Coronary artery (tissue), 2 donors: Measurements from ENCODE around the gene MARCO.

Source experiments
- DNase-seq: peaks from one replicate; pipeline ENCODE4 v3.0.0-alpha.2; 2017; ENCODE audit warnings: low spot score
- H3K27ac ChIP-seq, 2 donors: fragments of 200-600 bp; sonication (generic); one replicate each; pipeline ENCODE4 v1.5.1; 2016 to 2019
- H3K4me3 ChIP-seq: fragments of 200-600 bp; sonication (generic); 2 replicates; pipeline ENCODE4 v1.5.1; 2016; ENCODE audit warnings: mild to moderate bottlenecking, moderate library complexity
- TF ChIP-seq, protein P1 (sequence below): fragments of 200-600 bp; sonication (generic); IDR thresholded peaks from one replicate; pipeline ENCODE4 v1.5.1; 2019; ENCODE audit warnings: antibody characterized with exemption

The MARCO gene

DNA sequence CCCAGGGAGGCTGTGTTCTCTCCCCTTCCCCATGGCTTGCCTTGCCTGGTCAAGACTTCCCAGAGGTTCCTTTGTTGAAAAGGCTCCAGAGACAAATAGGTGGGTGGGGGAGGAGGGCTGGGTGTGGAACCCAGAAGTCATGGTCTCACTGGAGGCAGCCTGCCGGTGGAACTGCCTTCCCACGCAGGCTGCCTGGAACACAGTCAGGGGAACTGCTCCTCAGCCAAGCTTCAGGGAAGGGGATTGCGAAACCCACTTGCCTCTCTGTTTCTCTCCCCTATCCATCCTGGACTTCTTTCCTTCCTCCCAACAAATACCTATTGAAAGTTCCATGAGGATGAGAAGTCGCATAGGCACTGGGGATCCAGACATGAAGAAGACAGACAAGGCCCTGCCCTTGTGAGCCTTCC, 31.6 kb downstream of the MARCO start:
- no peak for DNase-seq
- Histone ChIP-seq H3K27ac (peak overlapping the region in 1 of 2 donors; percentile 78), H3K4me3 (no peak overlapping the region)
- TF ChIP-seq, protein P1, sequence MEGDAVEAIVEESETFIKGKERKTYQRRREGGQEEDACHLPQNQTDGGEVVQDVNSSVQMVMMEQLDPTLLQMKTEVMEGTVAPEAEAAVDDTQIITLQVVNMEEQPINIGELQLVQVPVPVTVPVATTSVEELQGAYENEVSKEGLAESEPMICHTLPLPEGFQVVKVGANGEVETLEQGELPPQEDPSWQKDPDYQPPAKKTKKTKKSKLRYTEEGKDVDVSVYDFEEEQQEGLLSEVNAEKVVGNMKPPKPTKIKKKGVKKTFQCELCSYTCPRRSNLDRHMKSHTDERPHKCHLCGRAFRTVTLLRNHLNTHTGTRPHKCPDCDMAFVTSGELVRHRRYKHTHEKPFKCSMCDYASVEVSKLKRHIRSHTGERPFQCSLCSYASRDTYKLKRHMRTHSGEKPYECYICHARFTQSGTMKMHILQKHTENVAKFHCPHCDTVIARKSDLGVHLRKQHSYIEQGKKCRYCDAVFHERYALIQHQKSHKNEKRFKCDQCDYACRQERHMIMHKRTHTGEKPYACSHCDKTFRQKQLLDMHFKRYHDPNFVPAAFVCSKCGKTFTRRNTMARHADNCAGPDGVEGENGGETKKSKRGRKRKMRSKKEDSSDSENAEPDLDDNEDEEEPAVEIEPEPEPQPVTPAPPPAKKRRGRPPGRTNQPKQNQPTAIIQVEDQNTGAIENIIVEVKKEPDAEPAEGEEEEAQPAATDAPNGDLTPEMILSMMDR, result no peak

DNA sequence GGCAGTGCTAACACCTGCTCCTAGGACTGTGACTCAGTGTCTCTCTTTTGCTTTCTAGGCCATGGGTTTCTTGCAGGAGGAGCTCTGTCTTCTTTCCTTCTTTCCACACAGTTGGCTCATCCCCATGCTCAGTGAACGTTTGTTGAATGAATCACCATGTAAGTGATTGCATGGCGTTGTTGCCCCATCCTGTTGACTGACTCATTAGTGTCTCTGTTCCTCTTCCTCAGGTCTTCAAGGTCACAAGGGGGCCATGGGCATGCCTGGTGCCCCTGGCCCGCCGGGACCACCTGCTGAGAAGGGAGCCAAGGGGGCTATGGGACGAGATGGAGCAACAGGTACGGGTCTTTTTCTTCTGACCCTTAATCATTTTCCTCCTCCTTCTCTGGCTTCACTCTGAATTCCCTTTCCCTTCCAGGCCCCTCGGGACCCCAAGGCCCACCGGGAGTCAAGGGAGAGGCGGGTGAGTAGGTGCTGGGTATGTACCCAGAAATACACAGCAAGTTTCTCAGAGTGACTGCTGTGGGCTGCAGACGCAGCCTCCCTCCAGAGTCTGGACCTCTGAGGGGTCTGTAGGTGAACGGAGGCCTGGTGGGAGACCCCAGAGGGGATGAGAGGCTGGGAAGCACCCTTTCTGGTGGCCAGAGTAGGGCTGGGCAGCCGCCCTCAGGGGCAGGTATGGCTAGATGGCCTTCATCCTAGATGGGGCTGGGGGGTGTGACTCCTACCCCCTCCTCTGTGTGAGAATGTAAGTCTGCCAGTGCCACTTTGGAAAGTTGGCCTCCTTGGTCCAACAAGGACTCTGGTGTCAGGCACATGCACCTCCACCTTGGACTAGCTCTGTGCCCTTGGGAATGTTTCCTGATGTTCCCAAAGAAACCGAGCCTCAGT, 32.4 kb downstream of the MARCO start:
- DNase-seq, result peak; percentile 71
- H3K4me3 ChIP-seq, result no peak overlapping the region
- peak overlapping the region in 1 of 2 donors; percentile 78 for H3K27ac ChIP-seq
- TF ChIP-seq, protein P1, result no peak

DNA sequence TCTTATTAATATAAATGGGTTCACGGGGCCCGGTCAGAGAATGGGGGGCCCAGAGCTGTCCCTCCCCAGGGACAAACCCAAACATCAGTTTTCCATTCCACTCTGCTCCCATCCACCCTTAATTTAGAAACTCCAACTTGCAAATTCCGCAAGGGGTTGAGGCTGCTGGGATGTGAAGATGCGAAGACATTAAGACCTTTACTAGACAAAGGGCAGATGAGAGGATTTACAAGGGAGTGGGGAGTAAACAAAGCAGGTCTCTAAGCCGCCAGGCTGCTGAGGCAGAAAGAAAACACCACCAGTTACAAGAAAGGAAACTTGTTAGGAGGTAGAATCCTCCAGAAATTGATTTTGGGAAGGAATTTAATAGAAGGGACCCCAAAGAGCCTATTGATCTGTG, 33.1 kb downstream of the MARCO start:
- H3K4me3 ChIP-seq, result no peak overlapping the region
- no peak overlapping the region for H3K27ac ChIP-seq
- peak; percentile 11 for DNase-seq
- TF ChIP-seq, protein P1, result no peak

DNA sequence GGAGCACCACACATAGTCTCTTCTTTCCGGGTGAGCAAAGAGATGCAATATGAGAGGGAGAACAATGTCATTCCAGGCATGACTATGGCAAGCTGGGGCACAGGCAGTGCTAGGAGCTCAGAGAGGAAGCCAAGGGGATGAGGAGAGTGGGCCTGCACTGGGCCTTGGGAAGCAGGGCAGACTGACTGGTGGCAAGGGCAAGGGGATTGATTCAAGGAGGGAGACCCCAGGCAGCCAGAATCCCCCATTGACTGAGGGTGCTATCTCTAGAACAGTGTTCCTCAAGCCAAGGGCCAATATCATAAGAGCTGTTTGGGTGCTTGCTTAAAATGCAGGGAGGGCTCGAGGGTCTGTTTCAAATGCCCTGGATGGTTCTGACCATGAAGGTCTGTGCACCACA, 36.1 kb downstream of the MARCO start:
- peak; percentile 33 for DNase-seq

DNA sequence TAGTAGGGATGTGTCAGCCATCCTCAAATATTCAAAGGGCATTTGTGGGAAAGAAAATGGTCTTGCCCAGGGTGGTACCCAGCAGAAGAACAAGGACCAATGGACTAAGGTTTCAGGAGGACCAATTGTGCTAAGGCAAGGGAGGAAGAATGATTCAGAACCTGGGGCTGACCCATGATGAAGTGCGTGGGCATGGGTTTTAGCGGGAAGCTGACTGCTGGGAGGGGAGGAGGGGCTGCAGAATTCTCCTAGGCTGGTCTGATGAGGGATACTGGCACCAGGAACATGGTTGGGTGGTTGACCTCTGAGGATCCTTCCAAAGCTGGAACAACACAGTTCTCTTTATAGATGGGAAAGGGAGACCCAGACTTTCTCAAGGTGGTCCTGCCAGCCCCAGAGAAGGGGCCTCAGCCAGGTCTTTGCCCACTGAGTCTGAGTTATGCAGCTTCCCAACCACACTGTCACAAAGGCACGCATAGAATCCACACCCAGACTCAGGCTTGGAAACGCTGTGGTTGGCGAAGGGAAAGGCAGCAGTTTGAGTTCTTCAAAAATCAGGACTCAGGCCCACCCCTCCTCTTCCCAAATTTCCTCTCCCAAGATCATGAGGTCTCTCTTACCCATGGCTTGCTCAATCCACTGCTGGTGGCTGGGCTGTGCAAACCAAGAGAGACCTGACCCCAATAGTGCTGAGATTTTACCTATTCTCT, 37.3 kb downstream of the MARCO start:
- no peak overlapping the region for H3K4me3 ChIP-seq
- no peak overlapping the region for H3K27ac ChIP-seq
- DNase-seq, result peak; percentile 53
- TF ChIP-seq, protein P1, result no peak

More for the DNA sequence above, 36.1 kb downstream of the MARCO start:
- TF ChIP-seq, protein P1, result no peak
- Histone ChIP-seq H3K27ac (no peak overlapping the region), H3K4me3 (no peak overlapping the region)

DNA sequence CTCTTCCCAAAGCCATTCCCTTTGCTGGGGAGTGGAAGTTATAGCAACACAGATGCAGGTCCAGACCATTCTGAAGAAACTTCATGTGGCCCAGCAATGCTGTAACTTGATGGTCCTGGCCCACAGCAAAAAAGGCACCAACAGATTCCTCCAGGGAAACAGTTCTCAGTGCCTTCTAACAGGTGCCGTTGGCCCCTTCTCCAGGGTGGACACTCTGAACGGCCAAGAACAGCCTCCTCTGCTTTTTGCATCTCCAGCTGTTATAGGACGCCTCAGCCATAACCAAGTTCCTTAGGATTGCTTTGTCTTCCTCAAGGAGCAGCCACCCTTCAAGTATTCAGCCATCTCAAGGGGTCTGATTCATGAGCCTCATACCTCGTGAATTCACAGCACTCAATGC, 38.0 kb downstream of the MARCO start:
- no peak overlapping the region for H3K27ac ChIP-seq
- H3K4me3 ChIP-seq, result no peak overlapping the region
- TF ChIP-seq, protein P1, result no peak
- DNase-seq, result peak; percentile 33
